Activated naive CD8-positive, alpha-beta T cell treated with anti-CD3 and anti-CD28 coated beads, Interleukin-2, amount 50 U/mL, for 16 hours (primary cell): ENCODE data around the gene ACOD1.

Source experiments
- DNase-seq: peaks from one replicate; pipeline ENCODE4 v3.0.0-alpha.2; 2020; ENCODE audit warnings: low read depth, low spot score

ACOD1 gene

DNA sequence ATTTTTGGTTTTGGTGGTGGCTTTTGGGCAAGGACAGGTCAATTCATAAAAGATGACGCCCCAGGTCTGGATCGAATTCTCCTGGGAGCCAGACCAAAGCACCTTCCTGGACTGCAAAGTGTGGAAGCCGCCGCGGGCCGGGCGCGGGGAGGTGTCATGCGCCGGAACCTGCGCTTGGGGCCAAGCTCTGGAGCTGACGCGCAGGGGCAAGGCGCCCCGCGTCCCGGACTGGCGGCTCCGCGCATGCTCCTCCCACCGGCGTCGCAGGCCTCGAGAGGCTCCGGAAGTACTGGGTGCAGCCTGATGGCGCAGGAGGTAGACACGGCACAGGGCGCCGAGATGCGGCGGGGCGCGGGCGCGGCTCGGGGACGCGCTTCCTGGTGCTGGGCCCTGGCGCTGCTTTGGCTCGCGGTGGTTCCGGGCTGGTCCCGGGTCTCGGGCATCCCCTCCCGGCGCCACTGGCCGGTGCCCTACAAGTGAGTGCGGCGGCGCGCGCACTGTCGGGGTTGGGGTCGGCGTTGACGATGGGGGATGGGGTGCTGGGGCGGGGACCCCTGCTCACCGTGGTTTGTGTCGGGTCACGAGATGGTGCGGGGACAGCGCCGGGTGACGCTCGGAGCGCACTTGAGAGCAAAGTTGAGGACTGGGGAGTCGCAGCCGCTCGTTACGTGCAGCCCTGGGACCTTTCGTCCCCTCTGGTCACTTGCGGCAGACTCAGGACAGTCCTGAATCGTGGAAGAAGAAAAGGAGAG, 43.7 kb downstream of the ACOD1 start, which contains the start of gene CLN5:
CLN5 (plus strand) TSS at position 286 of the 752 bp plus-strand sequence; CDS start at position 304, 18 bp downstream.
- peak; percentile 88 for DNase-seq

DNA sequence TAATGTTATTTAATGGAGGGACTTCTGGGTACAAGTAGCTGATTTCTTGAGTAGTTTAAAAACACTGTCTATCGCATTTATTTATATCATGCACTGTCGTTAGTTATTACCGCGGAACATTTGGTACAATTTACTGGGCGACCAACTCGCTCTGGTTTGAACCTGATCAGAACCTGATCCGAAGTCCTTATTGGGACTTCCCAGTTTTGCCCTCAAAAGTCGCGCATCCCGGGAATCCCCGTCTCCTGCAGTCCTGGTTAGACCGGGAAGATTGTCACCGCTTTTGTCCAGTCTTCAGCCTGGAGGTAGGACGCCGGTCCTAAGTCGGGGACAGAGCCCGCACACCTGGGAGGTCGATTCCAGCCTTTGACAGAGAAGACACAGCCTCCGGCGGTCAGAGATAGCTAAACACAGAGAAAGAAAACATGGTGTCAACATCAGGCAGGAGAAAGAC, 44.3 kb downstream of the ACOD1 start:
- DNase-seq = no peak

DNA sequence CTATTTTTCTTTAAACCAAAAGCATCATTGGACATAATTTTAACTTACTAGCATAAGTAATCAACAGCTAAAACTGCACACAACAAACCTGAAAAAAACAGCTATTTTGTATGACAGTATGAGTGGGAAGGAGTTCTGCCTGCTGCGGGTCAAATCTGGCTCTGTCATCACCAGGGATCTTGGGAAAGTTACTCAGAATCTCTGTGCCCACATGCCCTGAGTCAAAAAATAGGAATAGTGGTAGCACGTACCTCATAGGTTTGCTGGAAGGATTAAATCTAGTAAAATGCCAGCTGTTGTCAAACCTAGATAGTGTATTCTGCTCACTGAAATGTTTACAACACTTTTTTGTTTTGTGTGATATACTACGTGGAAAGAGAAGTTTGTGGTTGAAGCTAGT, 44.7 kb downstream of the ACOD1 start:
- DNase-seq = no peak

DNA sequence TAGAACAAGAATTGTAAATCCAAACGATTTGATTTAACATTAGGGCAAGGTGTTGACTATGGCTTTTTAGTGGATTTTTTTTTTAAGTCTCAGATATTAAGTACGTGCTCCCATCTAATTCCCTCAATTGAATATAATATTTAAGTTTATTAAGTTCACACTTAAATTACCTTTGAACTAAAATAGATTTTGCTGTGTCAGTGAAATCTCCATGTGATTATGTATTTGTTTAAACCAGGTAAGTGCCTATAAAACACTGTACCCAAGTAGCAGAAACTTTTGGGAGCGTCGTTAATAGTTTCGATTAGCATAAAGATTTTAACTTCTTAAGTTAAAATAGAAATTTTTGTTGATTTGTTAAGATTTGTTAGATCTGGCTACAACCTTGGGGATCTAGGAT, 45.2 kb downstream of the ACOD1 start:
- DNase-seq = no peak

DNA sequence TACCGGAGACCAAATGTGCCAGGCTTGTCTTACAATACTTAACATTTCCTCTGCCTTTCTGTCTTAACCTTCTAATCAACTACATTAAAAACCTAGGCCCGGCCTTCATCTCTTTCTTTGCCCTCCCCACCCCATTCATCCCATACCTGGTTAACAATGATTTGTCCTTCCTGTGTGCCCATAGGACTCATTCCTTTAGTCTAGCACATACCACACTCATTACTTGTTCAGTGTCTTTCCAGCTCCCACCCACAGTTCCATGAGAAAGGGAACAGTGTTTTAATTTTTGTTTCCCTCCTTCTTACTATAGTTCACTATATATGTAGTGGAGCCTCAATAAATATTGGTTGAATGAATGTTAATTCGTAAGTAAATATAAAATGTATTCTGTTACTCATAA, 46.0 kb downstream of the ACOD1 start:
- no peak for DNase-seq

DNA sequence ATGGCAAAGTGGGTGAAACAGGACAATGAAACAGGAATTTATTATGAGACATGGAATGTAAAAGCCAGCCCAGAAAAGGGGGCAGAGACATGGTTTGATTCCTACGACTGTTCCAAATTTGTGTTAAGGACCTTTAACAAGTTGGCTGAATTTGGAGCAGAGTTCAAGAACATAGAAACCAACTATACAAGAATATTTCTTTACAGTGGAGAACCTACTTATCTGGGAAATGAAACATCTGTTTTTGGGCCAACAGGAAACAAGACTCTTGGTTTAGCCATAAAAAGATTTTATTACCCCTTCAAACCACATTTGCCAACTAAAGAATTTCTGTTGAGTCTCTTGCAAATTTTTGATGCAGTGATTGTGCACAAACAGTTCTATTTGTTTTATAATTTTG, 52.2 kb downstream of the ACOD1 start:
- no peak for DNase-seq

DNA sequence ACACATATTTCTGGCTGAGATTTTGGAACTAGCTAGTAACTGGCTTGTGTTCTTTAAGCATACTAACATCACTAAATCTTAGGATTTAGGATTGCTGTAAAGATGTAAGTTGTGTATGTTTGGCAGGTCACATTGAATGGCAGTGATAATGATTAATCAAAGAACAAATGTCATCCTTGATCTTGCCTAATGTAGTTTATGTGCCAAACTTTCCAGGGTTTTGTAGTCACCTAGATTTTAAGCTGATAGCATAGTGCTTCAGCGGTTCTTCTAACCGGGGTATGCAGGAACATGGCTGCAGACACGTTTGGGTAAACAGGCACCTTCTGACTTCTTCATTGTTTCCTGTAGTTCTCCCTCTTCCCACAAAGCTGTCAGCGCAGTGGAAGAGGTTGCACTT, 53.2 kb downstream of the ACOD1 start:
- DNase-seq = no peak

DNA sequence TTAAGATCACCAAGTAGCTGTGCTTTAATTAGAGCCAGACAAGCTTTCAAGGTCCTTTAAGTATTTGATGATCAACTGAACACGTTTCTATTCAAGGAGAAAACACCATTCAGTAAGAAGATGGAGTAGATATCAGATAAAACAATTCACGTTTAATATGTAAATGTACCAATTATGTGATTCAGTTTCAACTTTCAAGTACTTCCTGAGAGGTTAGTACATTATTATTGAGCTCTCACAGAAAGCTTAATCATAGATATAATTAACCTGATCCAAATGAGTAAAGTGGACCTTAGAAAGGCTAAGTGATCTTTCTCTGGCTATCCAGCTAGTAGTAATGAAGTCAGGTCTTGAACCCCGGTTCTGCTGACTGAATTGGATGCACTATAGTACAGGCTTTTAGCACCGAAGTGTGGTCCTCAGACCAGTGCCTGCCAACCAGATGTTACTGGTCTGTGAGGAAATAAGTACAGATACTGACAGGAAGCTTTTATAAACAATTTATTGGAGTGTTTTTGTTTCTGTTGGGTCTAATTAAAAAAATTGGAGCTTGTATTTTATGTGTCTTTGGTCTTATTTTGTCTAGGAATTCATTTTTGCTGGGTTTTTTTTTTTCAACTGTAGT, 53.8 kb downstream of the ACOD1 start:
- DNase-seq = no peak

DNA sequence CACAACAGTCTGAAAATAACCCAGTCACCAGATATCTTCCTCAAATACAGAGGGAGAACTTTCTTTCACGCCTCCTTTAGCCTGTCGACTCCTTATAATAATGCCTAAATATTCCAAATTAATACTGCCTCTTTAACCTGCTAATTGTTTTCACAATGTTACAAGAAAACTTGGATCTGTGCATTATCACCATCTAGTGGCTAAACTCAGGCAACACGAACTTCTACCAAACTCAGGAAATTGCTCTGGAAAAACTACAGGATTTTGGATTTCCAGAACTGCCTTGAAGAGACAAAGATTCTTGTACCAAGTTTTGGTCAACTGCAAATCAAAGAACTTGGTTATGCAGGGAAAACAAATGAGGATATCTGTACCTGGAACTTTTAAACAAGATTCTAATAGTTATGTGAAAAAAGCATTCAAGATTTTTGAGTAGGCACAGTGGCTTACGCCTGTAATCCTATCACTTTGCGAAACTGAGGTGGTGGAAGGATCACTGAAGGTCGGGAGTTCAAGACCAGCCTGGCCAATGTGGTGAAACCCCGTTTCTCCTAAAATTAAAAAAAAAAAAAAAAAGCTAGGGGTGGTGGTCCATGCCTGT, 54.4 kb downstream of the ACOD1 start:
- DNase-seq = no peak
